Stimulated activated CD8-positive, alpha-beta memory T cell treated with anti-CD3 and anti-CD28 coated beads, Interleukin-4, amount 100 ng/mL, for 1 hour (primary cell): ENCODE results near the gene MEIG1.
A peak's percentile ranks its signal among the peaks of the same experiment; 100 is the strongest.
"Not testable (repeated sequence)": the region's sequence is repeated elsewhere in the genome, so short reads cannot be mapped to it uniquely, and the experiment has no call there.

Source experiments
- DNase-seq, 2 donors: peaks; one replicate each; pipeline ENCODE4 v3.0.0-alpha.2; 2020; ENCODE audit warnings: low read depth in 2 of 2, low spot score in 1 of 2

MEIG1 gene

DNA sequence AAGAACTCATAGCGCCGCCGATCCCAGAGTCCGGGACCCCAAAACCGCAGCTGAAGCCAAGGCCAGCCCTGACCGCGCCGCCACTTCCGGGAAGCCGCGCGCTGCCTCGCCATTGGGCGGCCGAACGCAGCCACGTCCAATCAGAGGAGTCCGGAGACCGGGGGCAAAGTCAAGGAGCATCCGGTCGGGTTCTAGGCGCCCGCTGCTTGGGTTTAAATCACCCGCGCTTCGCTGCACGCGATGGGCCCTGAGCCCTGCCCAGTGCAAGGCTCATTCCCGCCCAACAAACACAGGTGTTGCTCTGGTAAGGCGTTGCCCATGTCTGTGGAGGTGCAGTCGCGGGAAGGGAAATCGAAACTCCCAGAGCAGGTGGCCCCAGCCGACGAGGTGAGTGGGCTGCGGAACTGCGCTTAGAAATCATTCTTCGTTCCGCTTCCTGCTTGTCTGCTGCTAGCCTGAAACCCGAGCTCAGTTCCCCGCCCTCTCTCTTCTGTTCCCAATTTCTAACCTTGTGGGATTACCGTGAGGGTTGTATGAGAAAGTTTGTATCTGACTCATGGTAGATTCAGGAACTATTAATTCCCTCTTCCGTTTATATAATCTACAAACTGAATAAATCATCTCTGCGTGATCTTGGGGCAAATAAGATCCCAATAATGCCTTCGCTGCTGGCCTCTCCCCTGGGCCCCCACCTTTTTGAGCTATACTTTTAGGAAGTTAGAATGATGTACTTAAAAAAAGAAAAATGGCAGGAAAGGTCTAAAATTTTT is 5.0 kb upstream of the MEIG1 start, which contains the start of gene DCLRE1C:
Gene DCLRE1C, minus strand, starts transcription at position 96 of the 770 bp plus-strand sequence. Its CDS starts 86 bp downstream, at position 10.
- peak; percentile 70 to 78 for DNase-seq

DNA sequence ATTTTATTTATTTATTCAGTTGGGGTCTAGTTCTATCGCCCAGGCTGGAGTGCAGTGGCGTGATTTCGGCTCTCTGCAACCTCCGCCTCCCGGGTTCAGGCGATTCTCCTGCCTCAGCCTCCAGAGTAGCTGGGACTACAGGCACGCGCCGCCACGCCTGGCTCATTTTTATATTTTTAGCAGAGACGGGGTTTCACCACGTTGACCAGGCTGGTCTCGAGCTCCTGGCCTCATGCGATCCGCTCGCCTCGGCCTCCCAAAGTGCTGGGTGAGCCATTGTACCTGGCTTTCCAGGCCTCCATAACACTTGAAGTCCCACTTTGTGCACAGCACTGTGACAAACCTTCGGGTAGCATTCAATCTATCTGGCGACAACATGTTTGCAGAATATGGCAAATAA is 4.3 kb upstream of the MEIG1 start:
- no peak for DNase-seq

DNA sequence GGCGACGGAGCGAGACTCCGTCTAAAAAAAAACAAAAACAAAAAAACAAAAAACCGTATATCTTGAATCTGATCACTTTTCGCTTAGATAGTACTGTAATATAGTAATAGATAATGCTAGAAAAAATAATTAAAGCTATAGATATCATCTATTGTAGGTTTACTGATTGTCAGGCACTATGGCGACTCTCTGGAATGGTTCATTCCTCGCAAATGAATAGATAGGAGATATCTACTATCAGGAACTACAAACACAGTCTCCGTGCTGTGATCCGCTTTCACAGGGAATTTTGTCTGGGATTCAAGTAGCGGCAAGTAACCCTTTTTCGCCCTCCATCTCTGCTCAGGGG is 342 bp upstream of the MEIG1 start:
- no peak for DNase-seq

DNA sequence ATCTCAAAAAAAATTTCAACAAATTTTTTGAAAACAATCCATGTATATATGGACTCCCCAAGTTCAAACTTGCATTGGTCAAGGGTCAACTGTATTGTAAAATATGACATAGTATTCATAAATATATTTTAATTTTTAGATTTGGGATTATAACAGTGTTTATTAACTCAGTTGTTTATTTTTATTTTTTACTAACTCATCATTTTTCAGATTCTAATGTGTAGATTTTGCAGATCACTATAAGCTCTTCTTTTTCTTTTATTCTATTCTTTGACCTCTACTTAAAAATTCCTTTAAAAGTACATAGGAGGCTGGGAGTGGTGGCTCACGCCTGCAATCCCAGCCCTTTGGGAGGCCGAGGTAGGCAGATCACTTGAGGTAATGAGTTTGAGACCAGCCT is 8.7 kb downstream of the MEIG1 start:
- DNase-seq = no peak

DNA sequence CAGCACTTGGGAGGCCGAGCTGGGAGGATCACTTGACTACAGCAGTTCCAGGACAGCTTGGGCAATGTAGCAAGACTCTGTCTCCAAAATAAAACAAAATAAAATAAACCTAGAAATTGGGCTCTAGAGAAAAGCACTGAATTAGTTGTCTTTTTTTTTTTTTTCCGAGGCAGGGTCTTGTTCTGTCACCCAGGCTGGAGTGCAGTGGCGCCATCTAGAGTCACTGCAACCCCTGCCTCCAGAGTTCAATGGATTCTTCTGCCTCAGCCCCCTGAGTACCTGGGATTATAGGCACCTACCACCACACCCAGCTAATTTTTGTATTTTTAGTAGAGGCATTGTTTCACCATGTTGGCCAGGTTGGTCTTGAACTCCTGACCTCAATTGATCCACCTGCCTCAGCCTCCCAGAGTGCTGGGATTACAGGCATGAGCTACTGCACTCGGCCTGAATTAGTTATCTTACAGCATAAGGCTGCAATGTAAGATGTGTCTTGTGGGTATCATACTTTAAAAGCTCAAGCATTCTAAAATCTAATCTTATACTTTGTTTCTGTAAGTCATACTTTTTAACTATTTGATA is 12.8 kb downstream of the MEIG1 start:
- peak in 1 of 2 donors; percentile 14 for DNase-seq

DNA sequence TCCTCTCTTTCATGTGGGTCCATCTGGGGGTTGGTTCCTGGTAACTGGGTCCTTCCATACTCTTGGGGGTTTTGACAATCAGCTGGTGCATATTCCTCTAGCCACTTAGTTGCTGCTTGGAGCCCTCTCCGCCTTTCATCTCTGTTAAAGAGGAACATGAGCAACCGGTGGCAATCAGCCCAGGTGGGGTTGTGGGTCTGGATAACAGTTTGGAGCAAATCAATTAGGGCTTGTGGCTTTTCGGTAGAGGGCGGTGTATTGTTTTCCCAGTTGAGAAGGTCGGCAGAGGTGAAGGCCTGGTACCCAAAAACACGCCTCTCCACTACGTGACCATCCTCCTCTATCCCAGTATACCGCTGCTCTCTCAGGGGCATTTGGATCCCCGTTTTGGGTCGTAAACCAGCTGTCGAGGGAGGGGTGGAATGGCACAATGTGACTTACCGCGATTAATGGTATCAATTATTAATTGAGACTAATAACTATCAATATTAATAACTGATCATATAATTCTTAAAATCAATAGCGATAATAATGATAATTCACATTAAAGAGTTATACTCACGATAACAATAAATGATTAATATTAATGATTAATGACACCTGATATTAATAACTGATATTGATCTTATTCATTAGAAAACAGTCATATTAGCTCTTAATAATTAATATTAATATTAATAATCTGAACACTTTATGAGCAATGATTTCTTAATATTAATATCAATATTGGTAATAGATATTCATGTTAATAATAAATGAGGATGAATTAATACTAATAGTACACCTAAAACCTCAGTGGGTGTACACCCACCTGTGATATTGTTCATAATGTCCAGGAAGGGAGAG is 15.2 kb downstream of the MEIG1 start:
- not testable (repeated sequence) for DNase-seq

DNA sequence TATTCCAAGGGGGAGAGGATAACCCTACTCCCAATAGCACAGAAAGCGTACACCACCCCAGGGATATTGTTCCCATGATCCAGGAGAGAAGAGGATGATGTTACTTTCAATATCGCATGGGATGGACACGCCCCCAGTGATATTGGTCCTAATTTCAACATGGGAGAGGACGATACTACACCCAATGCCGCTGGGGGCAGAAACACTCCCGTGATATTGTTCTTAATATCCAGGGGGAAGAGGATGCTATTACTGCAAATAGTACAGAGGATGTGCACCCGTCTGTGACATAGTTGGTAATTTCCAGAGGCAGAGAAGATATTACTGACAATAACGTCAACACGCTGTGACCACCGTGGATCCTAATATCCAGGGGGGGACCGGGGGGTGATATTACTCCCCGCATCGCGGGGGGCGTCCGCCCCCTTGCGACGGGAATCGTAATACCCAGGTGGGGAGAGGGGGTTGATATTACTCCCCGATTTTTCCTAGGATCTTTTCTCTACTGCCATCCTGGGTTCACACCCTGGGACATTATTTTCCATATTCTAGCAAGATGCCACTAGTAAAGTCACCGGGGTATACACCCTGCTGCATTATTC is 16.6 kb downstream of the MEIG1 start:
- no peak for DNase-seq

DNA sequence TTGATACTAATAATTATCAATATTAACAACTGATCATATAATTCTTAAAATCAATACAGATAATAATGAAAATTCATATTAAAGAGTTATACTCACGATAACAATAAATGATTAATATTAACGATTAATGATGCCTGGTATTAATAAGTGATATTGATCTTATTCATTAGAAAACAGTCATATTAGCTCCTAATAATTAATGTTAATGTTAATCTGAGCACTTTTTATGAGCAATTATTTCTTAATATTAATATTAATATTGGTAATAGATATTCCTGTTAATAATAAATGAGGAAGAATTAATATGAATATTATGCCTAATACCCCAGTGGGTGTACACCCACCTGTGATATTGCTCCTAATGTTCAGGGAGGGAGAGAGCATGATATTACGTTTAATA is 23.6 kb downstream of the MEIG1 start:
- no peak for DNase-seq

DNA sequence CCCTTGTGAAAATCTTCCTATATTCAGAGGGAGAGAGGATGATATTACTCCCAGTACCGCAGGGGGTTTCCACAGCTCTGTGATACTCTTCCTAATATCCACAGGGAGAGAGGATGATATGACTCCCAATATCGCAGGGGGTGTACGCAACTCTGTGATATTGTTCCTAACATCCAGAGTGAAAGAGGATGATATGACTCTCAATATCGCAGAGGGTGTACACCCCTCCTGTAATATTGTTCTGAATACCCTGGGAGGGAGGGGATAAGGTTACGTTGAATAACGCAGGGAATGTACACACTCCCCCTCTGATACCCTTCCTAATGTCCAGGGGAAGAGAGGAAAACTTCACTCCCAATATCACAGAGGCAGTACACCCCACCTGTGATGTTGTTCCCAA is 30.4 kb downstream of the MEIG1 start:
- not testable (repeated sequence) for DNase-seq

DNA sequence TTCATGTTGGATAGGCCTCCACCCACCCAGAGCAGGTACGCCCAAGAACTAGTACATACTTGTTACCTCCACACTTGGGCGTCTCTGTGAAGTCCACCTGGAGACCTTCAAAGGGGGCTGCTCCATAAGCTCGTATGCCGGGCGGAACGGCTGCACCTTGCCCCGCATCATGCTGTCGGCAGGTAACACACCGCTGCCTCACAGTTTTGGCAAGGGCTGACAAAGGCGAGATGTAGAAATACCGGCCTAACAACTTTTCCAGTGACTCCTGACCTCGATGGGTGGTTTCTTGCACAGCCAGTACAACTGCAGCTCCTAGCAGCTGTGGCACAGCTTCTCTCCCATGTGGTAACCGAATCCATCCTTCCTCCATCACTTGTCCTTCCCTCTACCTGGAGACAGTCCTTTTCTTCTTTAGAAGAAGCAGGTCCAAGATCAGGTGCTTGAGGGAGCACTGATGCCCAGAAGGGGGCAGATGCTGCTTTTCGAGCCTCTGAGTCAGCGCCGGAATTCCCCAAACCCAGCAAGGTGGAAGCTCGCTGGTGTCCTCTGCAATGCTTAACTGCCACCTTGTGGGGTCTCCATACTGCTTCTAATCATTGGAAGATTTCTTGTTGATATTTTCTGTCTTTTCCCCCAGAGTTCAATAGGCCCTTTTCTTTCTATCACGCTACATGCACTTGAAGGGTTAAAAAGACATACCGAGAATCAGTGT is 32.0 kb downstream of the MEIG1 start:
- peak in 1 of 2 donors; percentile 11 for DNase-seq

DNA sequence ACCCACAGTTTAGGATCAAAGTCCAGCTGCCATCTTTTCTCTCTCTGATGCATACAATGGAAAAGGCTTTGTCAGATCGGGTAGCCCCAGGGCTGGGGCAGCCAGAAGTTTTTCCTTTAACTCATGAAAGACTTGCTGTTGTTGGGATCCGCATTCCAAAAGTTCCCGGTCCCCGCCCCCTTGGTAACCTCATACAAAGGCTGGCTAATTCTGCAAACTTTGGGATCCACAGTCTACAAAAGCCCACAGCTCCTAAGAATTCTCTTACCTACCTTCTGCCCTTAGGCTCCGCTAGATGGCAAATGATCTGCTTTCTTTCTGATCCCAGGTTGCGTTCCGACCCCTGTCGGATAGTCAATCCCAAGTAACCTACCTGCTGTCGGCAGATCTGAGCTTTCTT is 33.1 kb downstream of the MEIG1 start:
- not testable (repeated sequence) for DNase-seq

DNA sequence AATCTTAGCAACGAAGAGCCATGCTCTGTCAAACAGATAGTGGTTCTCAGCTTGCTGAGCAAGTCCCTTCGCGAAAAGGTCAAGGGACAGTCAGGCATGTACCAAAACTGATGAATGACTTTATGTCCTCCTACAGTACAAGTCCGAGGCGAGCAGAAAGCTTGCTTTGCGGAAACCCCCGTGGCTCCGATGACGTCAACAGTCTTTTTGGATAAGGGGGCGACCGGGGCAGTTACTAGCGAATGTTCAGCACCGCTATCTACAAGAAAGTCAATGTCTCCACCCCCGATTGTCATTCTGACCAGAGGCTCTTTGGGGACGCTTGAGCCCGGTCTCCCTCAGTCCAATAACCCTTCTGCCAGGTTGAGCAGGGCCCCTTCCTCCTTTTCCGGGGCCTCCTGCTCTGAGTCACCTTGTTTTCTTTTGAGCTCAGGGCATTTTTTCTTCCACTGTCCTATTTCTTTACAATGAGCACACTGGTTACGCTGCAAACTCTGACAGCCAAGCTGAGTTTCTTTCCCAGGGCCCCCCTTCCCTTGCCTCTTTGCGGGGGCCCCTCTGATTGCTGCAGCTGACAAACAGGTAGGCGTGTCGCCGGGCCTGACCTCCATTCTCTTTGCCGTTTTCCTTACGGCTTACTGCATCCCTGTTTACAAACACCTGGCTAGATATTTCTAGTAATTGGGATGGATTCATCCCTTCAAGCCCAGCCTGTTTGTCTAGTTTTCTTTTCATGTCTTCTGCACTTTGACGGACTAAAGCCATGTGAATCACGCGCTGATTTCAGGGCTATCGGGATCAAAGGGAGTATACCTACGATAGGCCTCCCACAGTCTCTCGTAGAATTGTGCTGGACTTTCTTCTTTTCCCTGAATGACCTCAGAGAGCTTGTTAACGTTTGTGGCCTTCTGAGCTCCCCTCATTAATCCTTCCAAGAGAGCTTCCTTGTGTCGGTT is 34.6 kb downstream of the MEIG1 start:
- DNase-seq = not testable (repeated sequence)

DNA sequence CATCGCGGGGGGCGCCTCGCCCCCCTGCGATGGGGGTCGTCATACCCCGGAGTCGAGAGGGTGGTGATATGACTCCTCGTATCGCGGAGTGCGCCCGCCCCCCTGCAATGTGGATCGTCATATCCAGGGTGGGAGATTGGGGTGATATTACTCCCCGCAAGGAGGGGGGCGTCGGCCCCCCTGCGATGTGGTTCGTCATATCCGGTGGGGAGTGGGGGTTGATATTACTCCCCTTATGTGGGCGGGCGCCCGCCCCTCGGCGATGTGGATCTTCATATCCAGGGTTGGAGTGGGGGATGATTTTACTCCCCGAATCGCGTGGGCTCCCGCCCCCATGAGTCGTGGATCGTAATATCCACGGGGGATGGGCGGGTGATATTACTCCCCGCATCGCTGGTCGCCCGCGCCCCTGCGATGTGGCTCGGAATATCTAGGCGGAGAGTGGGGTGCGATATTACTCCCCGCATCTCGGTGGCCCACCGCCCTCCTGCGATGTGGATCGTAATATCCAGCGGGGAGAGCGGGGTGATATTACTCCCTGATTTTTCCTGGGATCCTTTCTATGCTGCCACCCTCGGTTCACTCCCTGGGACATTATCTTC is 36.9 kb downstream of the MEIG1 start:
- DNase-seq = no peak

DNA sequence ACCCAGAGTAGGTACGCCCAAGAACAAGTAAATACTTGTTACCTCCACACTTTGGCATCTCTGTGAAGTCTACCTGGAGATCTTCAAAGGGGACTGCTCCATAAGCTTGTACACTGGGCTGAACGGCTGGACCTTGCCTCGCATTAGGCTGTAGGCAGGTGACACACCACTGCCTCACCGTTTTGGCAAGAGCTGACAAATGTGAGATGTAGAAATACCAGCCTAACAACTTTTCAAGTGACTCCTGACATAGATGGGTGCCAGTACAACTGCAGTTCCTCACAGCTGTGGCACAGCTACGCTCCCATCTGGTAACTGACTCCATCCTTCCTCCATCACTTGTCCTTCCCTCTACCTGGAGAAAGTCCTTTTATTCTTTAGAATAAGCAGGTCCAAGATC is 54.3 kb downstream of the MEIG1 start:
- DNase-seq = not testable (repeated sequence)

DNA sequence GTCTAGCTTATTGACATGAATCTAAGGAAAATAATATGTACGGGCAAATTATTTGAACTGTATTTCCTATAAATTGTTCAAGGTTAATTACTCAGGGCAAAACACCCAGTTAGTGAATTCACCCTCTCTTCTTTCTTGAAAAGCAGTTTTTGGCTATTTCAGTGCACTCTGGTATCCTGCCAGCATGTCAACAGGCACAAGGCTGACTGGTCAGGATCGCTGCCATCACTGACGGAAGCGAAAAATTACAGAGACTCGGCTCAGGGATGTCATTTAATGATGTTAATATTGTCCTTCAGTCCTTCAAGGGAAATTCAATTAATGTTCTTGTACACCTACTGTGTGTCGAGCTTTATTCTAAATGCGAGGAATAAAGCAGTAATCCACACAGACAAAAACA is 56.3 kb downstream of the MEIG1 start:
- DNase-seq = no peak

DNA sequence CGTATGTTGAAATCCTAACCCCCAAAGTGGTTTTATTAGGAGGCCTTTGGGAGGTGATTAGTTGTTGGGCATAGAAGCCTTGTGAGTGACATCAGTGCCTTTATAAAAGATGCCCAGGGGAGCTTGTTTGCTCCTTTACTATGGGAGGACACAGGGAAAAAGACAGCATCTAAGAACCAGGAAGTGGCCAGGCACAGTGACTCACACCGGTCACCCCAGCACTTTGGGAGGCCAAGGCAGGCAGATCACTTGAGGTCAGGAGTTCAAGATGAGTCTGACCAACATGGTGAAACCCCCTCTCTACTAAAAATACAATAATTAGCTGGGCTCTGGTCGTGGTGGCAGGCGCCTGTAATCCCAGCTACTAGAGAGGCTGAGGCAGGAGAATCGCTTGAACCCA is 61.8 kb downstream of the MEIG1 start:
- DNase-seq = not testable (repeated sequence)
